Neural cell (in vitro differentiated cells): ENCODE results near the gene CNKSR1. TPM values are rescaled to one million over a fixed set of nuclear protein-coding genes. Genes with fewer than 3 reads are reported as not detected.

Source experiments
- H2AFZ ChIP-seq: fragments of 200-600, 300-800 bp; sonication (generic), shearing (Covaris generic); 2 replicates; pipeline ENCODE4 v1.6.0; 2014; ENCODE audit warnings: low read depth, mild to moderate bottlenecking, antibody characterized with exemption, low read length, moderate library complexity
- H3F3A ChIP-seq: fragments of 200-600 bp; shearing (Covaris generic); 2 replicates; pipeline ENCODE4 v1.6.1; 2016; ENCODE audit warnings: mild to moderate bottlenecking, moderate library complexity, mixed read lengths, antibody characterized with exemption, low read length; ENCODE audit not compliant: insufficient read depth, poor library complexity, severe bottlenecking
- H3K27ac ChIP-seq: fragments of 200-600, 300-800 bp; sonication (generic), shearing (Covaris generic); 2 replicates; pipeline ENCODE4 v1.5.1; 2014; ENCODE audit warnings: mild to moderate bottlenecking, low read length, moderate library complexity
- H3K27me3 ChIP-seq: fragments of 300-800, 200-600 bp; sonication (generic), shearing (Covaris generic); 2 replicates; pipeline ENCODE4 v1.6.0; 2014; ENCODE audit warnings: mild to moderate bottlenecking, low read depth, low read length, moderate library complexity; ENCODE audit not compliant: insufficient read depth
- H3K36me3 ChIP-seq: fragments of 300-800, 200-600 bp; sonication (generic), shearing (Covaris generic); 2 replicates; pipeline ENCODE4 v1.5.1; 2014; ENCODE audit warnings: mild to moderate bottlenecking, antibody characterized with exemption, low read length, moderate library complexity; ENCODE audit not compliant: insufficient read depth
- H3K4me2 ChIP-seq: fragments of 300-800, 200-600 bp; sonication (generic), shearing (Covaris generic); 2 replicates; pipeline ENCODE4 v1.6.0; 2014; ENCODE audit warnings: mild to moderate bottlenecking, low read length
- H3K4me3 ChIP-seq: fragments of 300-800, 200-600 bp; sonication (generic), shearing (Covaris generic); 2 replicates; pipeline ENCODE4 v1.5.1; 2014; ENCODE audit warnings: mild to moderate bottlenecking, low read length, moderate library complexity
- H3K79me2 ChIP-seq: fragments of 200-600 bp; shearing (Covaris generic); replicated peaks from 2 replicates; pipeline ENCODE4 v1.6.0; 2014; ENCODE audit warnings: mild to moderate bottlenecking, low read length, moderate library complexity; ENCODE audit not compliant: insufficient read depth
- H3K9ac ChIP-seq: fragments of 300-800, 200-600 bp; sonication (generic), shearing (Covaris generic); 2 replicates; pipeline ENCODE4 v1.6.1; 2016; ENCODE audit warnings: mild to moderate bottlenecking, low read length, mixed read lengths
- H3K9me2 ChIP-seq: fragments of 200-600 bp; shearing (Covaris generic); 2 replicates; pipeline ENCODE4 v1.6.1; 2016; ENCODE audit warnings: mild to moderate bottlenecking, low read length, mixed read lengths; ENCODE audit not compliant: insufficient read depth
- H3K9me3 ChIP-seq: fragments of 200-600, 300-800 bp; sonication (generic), shearing (Covaris generic); 2 replicates; pipeline ENCODE4 v1.6.1; 2016; ENCODE audit warnings: mild to moderate bottlenecking, mixed run types, low read length, moderate library complexity, mixed read lengths
- H4K20me1 ChIP-seq: fragments of 200-600 bp; shearing (Covaris generic); 2 replicates; pipeline ENCODE4 v1.6.1; 2016; ENCODE audit warnings: mild to moderate bottlenecking, mixed run types; ENCODE audit not compliant: insufficient read depth
- EP300 ChIP-seq: fragments of 450-650 bp; conservative IDR thresholded peaks from 2 replicates; pipeline ENCODE4 v1.6.1; 2014; ENCODE audit warnings: antibody characterized with exemption, mild to moderate bottlenecking, moderate library complexity; ENCODE audit not compliant: poor library complexity, severe bottlenecking
- EZH2 ChIP-seq: fragments of 200-600, 300-800 bp; shearing (Covaris generic), sonication (generic); IDR thresholded peaks from 2 replicates; pipeline ENCODE4 v1.6.1; 2014; ENCODE audit warnings: antibody characterized with exemption, low read length, borderline replicate concordance, mild to moderate bottlenecking; ENCODE audit not compliant: insufficient read depth, poor library complexity, severe bottlenecking
- MXI1 ChIP-seq: fragments of 450-650 bp; conservative IDR thresholded peaks from 2 replicates; pipeline ENCODE4 v1.6.1; 2014; ENCODE audit warnings: antibody characterized with exemption, mild to moderate bottlenecking; ENCODE audit not compliant: poor library complexity, severe bottlenecking
- POLR2AphosphoS5 ChIP-seq: IDR thresholded peaks from 2 replicates; pipeline ENCODE4 v1.6.1; 2012
- RAD21 ChIP-seq: fragments of 450-650 bp; conservative IDR thresholded peaks from 2 replicates; pipeline ENCODE4 v1.6.1; 2014; ENCODE audit warnings: antibody characterized with exemption, mild to moderate bottlenecking, moderate library complexity
- SMC3 ChIP-seq: fragments of 450-650 bp; conservative IDR thresholded peaks from 2 replicates; pipeline ENCODE4 v1.6.1; 2014; ENCODE audit warnings: antibody characterized with exemption, mild to moderate bottlenecking, moderate library complexity; ENCODE audit not compliant: poor library complexity
- TAF1 ChIP-seq: IDR thresholded peaks from 2 replicates; pipeline ENCODE4 v1.6.1; 2012; ENCODE audit warnings: low read depth
- polyA plus RNA-seq: library from polyadenylated mRNA; depleted of rRNA; stranded (reverse); fragments of >200 nt; gene quantifications from 2 replicates; pipeline ENCODE4 v1.2.3, GENCODE V29; 2014
- TF ChIP-seq, protein P1 (sequence below): fragments of 450-650 bp; IDR thresholded peaks from 2 replicates; pipeline ENCODE4 v1.5.1; 2014; ENCODE audit warnings: antibody characterized with exemption, mild to moderate bottlenecking, moderate library complexity; ENCODE audit not compliant: poor library complexity, severe bottlenecking
- TF ChIP-seq, protein P2 (sequence below): IDR thresholded peaks from 2 replicates; pipeline ENCODE4 v1.6.1; 2012; ENCODE audit warnings: borderline replicate concordance

CNKSR1 gene
- polyA plus RNA-seq, 1 donor from 2014 or later, result 7.8 TPM

DNA sequence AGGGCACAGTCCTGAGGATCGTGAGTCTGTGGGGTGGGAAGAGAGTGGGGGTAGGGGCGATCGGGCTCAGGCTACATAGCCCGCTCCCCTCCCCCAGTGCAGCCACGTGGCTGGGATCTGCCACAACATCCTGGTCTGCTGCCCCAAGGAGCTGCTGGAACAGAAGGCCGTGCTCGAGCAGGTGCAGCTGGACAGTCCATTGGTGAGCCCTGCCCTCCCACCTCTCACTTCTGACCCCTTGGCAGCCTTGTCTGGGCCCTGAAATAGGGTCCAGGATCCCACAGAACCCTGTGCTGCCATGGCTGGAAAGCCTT lies 5.0 kb downstream of the CNKSR1 start:
- Histone ChIP-seq H3K79me2 (no peaks in the 10 kb centered on the region), H3K9me2 (no peaks in the 10 kb centered on the region), H3K27me3 (no peaks in the 10 kb centered on the region), H3F3A (no peaks in the 10 kb centered on the region), H3K4me3 (no peak overlapping the region), H4K20me1 (no peaks in the 10 kb centered on the region), H3K4me2 (no peak overlapping the region), H3K9ac (no peak overlapping the region), H3K36me3 (no peaks in the 10 kb centered on the region), H3K27ac (no peak overlapping the region), H3K9me3 (no peaks in the 10 kb centered on the region), H2AFZ (no peak overlapping the region)
- TF ChIP-seq EP300 (no peak), POLR2AphosphoS5 (no peak), MXI1 (no peak), EZH2 (no peak), RAD21 (no peak), SMC3 (no peak), TAF1 (no peak)
- TF ChIP-seq, protein P1, sequence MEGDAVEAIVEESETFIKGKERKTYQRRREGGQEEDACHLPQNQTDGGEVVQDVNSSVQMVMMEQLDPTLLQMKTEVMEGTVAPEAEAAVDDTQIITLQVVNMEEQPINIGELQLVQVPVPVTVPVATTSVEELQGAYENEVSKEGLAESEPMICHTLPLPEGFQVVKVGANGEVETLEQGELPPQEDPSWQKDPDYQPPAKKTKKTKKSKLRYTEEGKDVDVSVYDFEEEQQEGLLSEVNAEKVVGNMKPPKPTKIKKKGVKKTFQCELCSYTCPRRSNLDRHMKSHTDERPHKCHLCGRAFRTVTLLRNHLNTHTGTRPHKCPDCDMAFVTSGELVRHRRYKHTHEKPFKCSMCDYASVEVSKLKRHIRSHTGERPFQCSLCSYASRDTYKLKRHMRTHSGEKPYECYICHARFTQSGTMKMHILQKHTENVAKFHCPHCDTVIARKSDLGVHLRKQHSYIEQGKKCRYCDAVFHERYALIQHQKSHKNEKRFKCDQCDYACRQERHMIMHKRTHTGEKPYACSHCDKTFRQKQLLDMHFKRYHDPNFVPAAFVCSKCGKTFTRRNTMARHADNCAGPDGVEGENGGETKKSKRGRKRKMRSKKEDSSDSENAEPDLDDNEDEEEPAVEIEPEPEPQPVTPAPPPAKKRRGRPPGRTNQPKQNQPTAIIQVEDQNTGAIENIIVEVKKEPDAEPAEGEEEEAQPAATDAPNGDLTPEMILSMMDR, result no peak
- TF ChIP-seq, protein P2, sequence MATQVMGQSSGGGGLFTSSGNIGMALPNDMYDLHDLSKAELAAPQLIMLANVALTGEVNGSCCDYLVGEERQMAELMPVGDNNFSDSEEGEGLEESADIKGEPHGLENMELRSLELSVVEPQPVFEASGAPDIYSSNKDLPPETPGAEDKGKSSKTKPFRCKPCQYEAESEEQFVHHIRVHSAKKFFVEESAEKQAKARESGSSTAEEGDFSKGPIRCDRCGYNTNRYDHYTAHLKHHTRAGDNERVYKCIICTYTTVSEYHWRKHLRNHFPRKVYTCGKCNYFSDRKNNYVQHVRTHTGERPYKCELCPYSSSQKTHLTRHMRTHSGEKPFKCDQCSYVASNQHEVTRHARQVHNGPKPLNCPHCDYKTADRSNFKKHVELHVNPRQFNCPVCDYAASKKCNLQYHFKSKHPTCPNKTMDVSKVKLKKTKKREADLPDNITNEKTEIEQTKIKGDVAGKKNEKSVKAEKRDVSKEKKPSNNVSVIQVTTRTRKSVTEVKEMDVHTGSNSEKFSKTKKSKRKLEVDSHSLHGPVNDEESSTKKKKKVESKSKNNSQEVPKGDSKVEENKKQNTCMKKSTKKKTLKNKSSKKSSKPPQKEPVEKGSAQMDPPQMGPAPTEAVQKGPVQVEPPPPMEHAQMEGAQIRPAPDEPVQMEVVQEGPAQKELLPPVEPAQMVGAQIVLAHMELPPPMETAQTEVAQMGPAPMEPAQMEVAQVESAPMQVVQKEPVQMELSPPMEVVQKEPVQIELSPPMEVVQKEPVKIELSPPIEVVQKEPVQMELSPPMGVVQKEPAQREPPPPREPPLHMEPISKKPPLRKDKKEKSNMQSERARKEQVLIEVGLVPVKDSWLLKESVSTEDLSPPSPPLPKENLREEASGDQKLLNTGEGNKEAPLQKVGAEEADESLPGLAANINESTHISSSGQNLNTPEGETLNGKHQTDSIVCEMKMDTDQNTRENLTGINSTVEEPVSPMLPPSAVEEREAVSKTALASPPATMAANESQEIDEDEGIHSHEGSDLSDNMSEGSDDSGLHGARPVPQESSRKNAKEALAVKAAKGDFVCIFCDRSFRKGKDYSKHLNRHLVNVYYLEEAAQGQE, result no peak

DNA sequence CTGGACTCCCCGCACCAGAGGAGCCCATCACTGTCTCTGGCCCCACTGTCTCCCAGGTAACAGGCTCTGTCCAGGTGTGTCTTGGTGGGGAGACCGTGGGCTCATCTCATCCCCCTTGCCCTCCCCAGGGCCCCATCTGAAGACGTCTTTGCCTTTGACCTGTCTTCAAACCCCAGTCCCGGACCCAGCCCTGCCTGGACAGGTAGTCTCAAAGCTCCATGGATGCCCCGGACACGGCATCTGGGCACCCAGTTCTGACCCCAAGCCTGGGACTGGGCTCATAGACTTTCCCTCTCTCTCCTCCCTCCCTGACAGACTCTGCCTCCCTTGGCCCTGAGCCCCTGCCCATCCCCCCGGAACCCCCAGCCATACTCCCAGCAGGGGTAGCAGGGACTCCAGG lies 6.8 kb downstream of the CNKSR1 start:
- no peak overlapping the region for H2AFZ ChIP-seq
- no peaks in the 10 kb centered on the region for H3K36me3 ChIP-seq
- TF ChIP-seq TAF1 (no peak), EP300 (no peak), RAD21 (no peak), EZH2 (no peak), MXI1 (no peak), SMC3 (no peak), POLR2AphosphoS5 (no peak)
- TF ChIP-seq, protein P2, result no peak
- TF ChIP-seq, protein P1, result no peak
- no peaks in the 10 kb centered on the region for H4K20me1 ChIP-seq
- no peak overlapping the region for H3K4me2 ChIP-seq
- H3F3A ChIP-seq, result no peaks in the 10 kb centered on the region
- no peaks in the 10 kb centered on the region for H3K79me2 ChIP-seq
- no peak overlapping the region for H3K27ac ChIP-seq
- no peaks in the 10 kb centered on the region for H3K9me2 ChIP-seq
- no peak overlapping the region for H3K9ac ChIP-seq
- H3K9me3 ChIP-seq, result no peaks in the 10 kb centered on the region
- H3K4me3 ChIP-seq, result no peak overlapping the region
- H3K27me3 ChIP-seq, result no peaks in the 10 kb centered on the region
